IMR-90 (cell line): ENCODE measurements around the gene RNU6-9. TPM values are rescaled to one million over a fixed set of nuclear protein-coding genes. Genes with fewer than 3 reads are reported as not detected.

Experiments used
- ATAC-seq: fragments of 200-7000 bp; cut with Tn5 transposase; 2 replicates; pipeline ENCODE4 v1.9.1; 2020; ENCODE audit warnings: low read depth, mild to moderate bottlenecking, moderate library complexity
- BruUV-seq: library from RNA; stranded (reverse); fragments of 400-500 nt; replicated peaks from 2 replicates; lab custom pipeline; 2021; lab: Mats Ljungman, UMichigan
- CTCF ChIA-PET: fragments of 300-600 bp; formaldehyde crosslinking; extraction: SDS; loops from one replicate; lab custom pipeline; 2021; ENCODE audit warnings: antibody characterized with exemption; lab: Yijun Ruan, JAX
- POLR2A ChIA-PET: fragments of 300-600 bp; sonication (Branson Sonifier 250); formaldehyde crosslinking; loops from one replicate; lab custom pipeline; 2022; ENCODE audit warnings: antibody characterized with exemption; ENCODE audit not compliant: unreplicated experiment; lab: Charles Lee
- DNase-seq: peaks from one replicate; pipeline ENCODE4 v3.0.0; 2013
- H2AFZ ChIP-seq: replicated peaks from 2 replicates; pipeline ENCODE3; 2013; ENCODE audit warnings: low read length, mild to moderate bottlenecking; ENCODE audit not compliant: poor library complexity
- H2AK5ac ChIP-seq: 2 replicates; pipeline ENCODE4 v1.6.1; 2013; ENCODE audit warnings: low read depth, low read length, inconsistent platforms
- H2AK9ac ChIP-seq: replicated peaks from 2 replicates; pipeline ENCODE3; 2013; ENCODE audit warnings: mild to moderate bottlenecking, low read depth, low read length, moderate library complexity; ENCODE audit not compliant: poor library complexity
- H2BK120ac ChIP-seq: 2 replicates; pipeline ENCODE4 v1.6.1; 2013; ENCODE audit warnings: low read depth, low read length, inconsistent platforms
- H2BK15ac ChIP-seq: 3 replicates; pipeline ENCODE4 v1.6.1; 2013; ENCODE audit warnings: low read depth, low read length, inconsistent platforms
- H2BK20ac ChIP-seq: 2 replicates; pipeline ENCODE4 v1.6.1; 2013; ENCODE audit warnings: low read depth, mild to moderate bottlenecking, inconsistent platforms, low read length, moderate library complexity
- H2BK5ac ChIP-seq: 2 replicates; pipeline ENCODE4 v1.6.1; 2013; ENCODE audit warnings: mild to moderate bottlenecking, low read depth, low read length, inconsistent platforms; ENCODE audit not compliant: poor library complexity, severe bottlenecking
- H3K14ac ChIP-seq: replicated peaks from 2 replicates; pipeline ENCODE4 v1.6.1; 2013; ENCODE audit warnings: low read depth, low read length, inconsistent platforms
- H3K18ac ChIP-seq: 2 replicates; pipeline ENCODE4 v1.6.1; 2013; ENCODE audit warnings: low read depth, low read length, control low read depth
- H3K23ac ChIP-seq: 2 replicates; pipeline ENCODE4 v1.6.1; 2013; ENCODE audit warnings: low read depth, low read length, inconsistent platforms
- H3K27ac ChIP-seq: 2 replicates; pipeline ENCODE4 v1.5.1; 2013; ENCODE audit warnings: mild to moderate bottlenecking, control low read depth, low read length; ENCODE audit not compliant: insufficient read depth
- H3K27me3 ChIP-seq: 2 replicates; pipeline ENCODE4 v1.6.1; 2013; ENCODE audit warnings: low read length; ENCODE audit not compliant: control insufficient read depth, insufficient read depth
- H3K36me3 ChIP-seq: 2 replicates; pipeline ENCODE4 v1.6.1; 2013; ENCODE audit warnings: low read length, mixed read lengths; ENCODE audit not compliant: control insufficient read depth, insufficient read depth
- H3K4ac ChIP-seq: 2 replicates; pipeline ENCODE4 v1.6.1; 2013; ENCODE audit warnings: low read depth, low read length, inconsistent platforms
- H3K4me1 ChIP-seq: 2 replicates; pipeline ENCODE4 v1.6.1; 2013; ENCODE audit warnings: low read length, mixed read lengths; ENCODE audit not compliant: control insufficient read depth, insufficient read depth
- H3K4me2 ChIP-seq: 2 replicates; pipeline ENCODE4 v1.6.1; 2013; ENCODE audit warnings: low read depth, mild to moderate bottlenecking, control low read depth, low read length, moderate library complexity
- H3K4me3 ChIP-seq: 2 replicates; pipeline ENCODE4 v1.5.1; 2013; ENCODE audit warnings: low read depth, mild to moderate bottlenecking, control low read depth, low read length, moderate library complexity; ENCODE audit not compliant: insufficient read depth
- H3K56ac ChIP-seq: 2 replicates; pipeline ENCODE4 v1.6.1; 2013; ENCODE audit warnings: low read length, inconsistent platforms; ENCODE audit not compliant: insufficient read depth; ENCODE audit errors: extremely low read depth
- H3K79me1 ChIP-seq, 2 experiments: 2 replicates each; pipeline ENCODE4 v1.6.1; 2013; ENCODE audit warnings: low read length in 2 of 2, inconsistent platforms in 1 of 2, low read depth in 1 of 2
- H3K9ac ChIP-seq: 2 replicates; pipeline ENCODE4 v1.6.1; 2013; ENCODE audit warnings: low read depth, low read length, control low read depth
- H3K9me1 ChIP-seq: 2 replicates; pipeline ENCODE4 v1.6.1; 2013; ENCODE audit warnings: low read length, inconsistent platforms; ENCODE audit not compliant: insufficient read depth
- H3K9me3 ChIP-seq: 2 replicates; pipeline ENCODE4 v1.6.1; 2013; ENCODE audit warnings: low read length; ENCODE audit not compliant: control insufficient read depth, insufficient read depth
- H4K20me1 ChIP-seq: 2 replicates; pipeline ENCODE4 v1.6.1; 2013; ENCODE audit warnings: low read length, inconsistent platforms; ENCODE audit not compliant: insufficient read depth
- H4K5ac ChIP-seq: 2 replicates; pipeline ENCODE4 v1.6.1; 2013; ENCODE audit warnings: mild to moderate bottlenecking, low read depth, low read length, control low read depth
- H4K8ac ChIP-seq, 2 experiments: 2 replicates each; pipeline ENCODE4 v1.6.1; 2013; ENCODE audit warnings: low read depth in 2 of 2, low read length in 2 of 2, control low read depth in 1 of 2, inconsistent platforms in 1 of 2
- H4K91ac ChIP-seq: 2 replicates; pipeline ENCODE4 v1.6.1; 2013; ENCODE audit warnings: low read depth, low read length, inconsistent platforms; ENCODE audit not compliant: insufficient read depth
- BHLHE40 ChIP-seq: fragments of 150-350 bp; IDR thresholded peaks from 2 replicates; pipeline ENCODE4 v1.6.1; 2016; ENCODE audit warnings: mild to moderate bottlenecking, low read depth, low read length
- CEBPB ChIP-seq: IDR thresholded peaks from 2 replicates; pipeline ENCODE4 v1.6.1; 2012; ENCODE audit warnings: low read depth, low read length, improper control_type of control experiment
- CHD1 ChIP-seq: IDR thresholded peaks from 2 replicates; pipeline ENCODE4 v1.6.1; 2012; ENCODE audit warnings: low read depth, low read length, improper control_type of control experiment
- CTCF ChIP-seq: conservative IDR thresholded peaks from 2 replicates; pipeline ENCODE4 v1.5.1; 2012; ENCODE audit warnings: mild to moderate bottlenecking, low read depth, low read length, improper control_type of control experiment
- ELK1 ChIP-seq: fragments of 150-350 bp; IDR thresholded peaks from 2 replicates; pipeline ENCODE4 v1.6.1; 2016; ENCODE audit warnings: low read depth, mild to moderate bottlenecking, low read length, moderate library complexity, borderline replicate concordance
- FOS ChIP-seq: fragments of 150-350 bp; IDR thresholded peaks from 2 replicates; pipeline ENCODE4 v1.6.1; 2016; ENCODE audit warnings: low read depth, low read length
- MAFK ChIP-seq: IDR thresholded peaks from 2 replicates; pipeline ENCODE4 v1.6.1; 2012; ENCODE audit warnings: low read depth, low read length, improper control_type of control experiment
- MAZ ChIP-seq: IDR thresholded peaks from 2 replicates; pipeline ENCODE4 v1.6.1; 2012; ENCODE audit warnings: low read depth, mild to moderate bottlenecking, low read length, improper control_type of control experiment, moderate library complexity, borderline replicate concordance
- MXI1 ChIP-seq: IDR thresholded peaks from 2 replicates; pipeline ENCODE4 v1.6.1; 2012; ENCODE audit warnings: low read depth, mild to moderate bottlenecking, low read length, moderate library complexity, borderline replicate concordance
- NFE2L2 ChIP-seq: fragments of 150-350 bp; IDR thresholded peaks from 2 replicates; pipeline ENCODE4 v1.6.1; 2016; ENCODE audit warnings: low read depth, mild to moderate bottlenecking, low read length
- POLR2A ChIP-seq: IDR thresholded peaks from 2 replicates; pipeline ENCODE4 v1.6.1; 2012; ENCODE audit warnings: mild to moderate bottlenecking, low read depth, low read length
- RAD21 ChIP-seq: IDR thresholded peaks from 2 replicates; pipeline ENCODE4 v1.6.1; 2012; ENCODE audit warnings: low read length, improper control_type of control experiment
- RCOR1 ChIP-seq: IDR thresholded peaks from 2 replicates; pipeline ENCODE4 v1.6.1; 2012; ENCODE audit warnings: mild to moderate bottlenecking, low read length, improper control_type of control experiment; ENCODE audit not compliant: insufficient replicate concordance
- RFX5 ChIP-seq: IDR thresholded peaks from 2 replicates; pipeline ENCODE4 v1.8.0; 2012; ENCODE audit warnings: low read depth, mild to moderate bottlenecking, low read length, moderate library complexity
- SMC3 ChIP-seq: fragments of 150-350 bp; IDR thresholded peaks from 2 replicates; pipeline ENCODE4 v1.6.1; 2016; ENCODE audit warnings: low read depth, mild to moderate bottlenecking, antibody characterized with exemption, low read length, moderate library complexity
- USF2 ChIP-seq: fragments of 150-350 bp; IDR thresholded peaks from 2 replicates; pipeline ENCODE4 v1.6.1; 2017; ENCODE audit warnings: mild to moderate bottlenecking, antibody characterized with exemption, low read length, low read depth
- WGBS, 2 experiments: methylation state at CpG; one replicate each; pipeline versions ENCODE4 v1.1.5 to v1.1.7; 2013; ENCODE audit warnings: missing lambda C conversion rate in 2 of 2; ENCODE audit not compliant: insufficient read length in 1 of 2; ENCODE audit errors: extremely low coverage in 2 of 2; 5-methylcytosine and 5-hydroxymethylcytosine counted together
- dilution Hi-C: fragments of 300-500 bp; cut with HindIII; formaldehyde crosslinking; loops from one replicate; pipeline ENCODE4 v1.14.3; 2018; ENCODE audit warnings: low sequenced_read_pairs; ENCODE audit not compliant: unreplicated experiment
- in situ Hi-C: fragments of 300-500 bp; cut with MboI; formaldehyde crosslinking; loops from 3 replicates; pipeline ENCODE4 v1.14.3; 2019; ENCODE audit warnings: low sequenced_read_pairs, inconsistent platforms, mixed read lengths
- intact Hi-C: fragments of 100-400 bp; cut with micrococcal nuclease; formaldehyde crosslinking; loops from 2 replicates; pipeline ENCODE4 v1.10.0; 2022
- polyA plus RNA-seq, 3 experiments: library from polyadenylated mRNA; depleted of rRNA; stranded (reverse); fragments of >200 nt; gene quantifications; 2 replicates each; pipeline ENCODE4 v1.2.3, GENCODE V29; 2012; ENCODE audit warnings: low replicate concordance in 1 of 3
- total RNA-seq: library from RNA; depleted of rRNA; stranded (reverse); fragments of >200 nt; gene quantifications from 2 replicates; pipeline ENCODE4 v1.2.3, GENCODE V29; 2012

The RNU6-9 gene
- total and polyA plus RNA-seq, 2 of the 4 experiments (the other 2 are of a cell fraction): not detected

DNA sequence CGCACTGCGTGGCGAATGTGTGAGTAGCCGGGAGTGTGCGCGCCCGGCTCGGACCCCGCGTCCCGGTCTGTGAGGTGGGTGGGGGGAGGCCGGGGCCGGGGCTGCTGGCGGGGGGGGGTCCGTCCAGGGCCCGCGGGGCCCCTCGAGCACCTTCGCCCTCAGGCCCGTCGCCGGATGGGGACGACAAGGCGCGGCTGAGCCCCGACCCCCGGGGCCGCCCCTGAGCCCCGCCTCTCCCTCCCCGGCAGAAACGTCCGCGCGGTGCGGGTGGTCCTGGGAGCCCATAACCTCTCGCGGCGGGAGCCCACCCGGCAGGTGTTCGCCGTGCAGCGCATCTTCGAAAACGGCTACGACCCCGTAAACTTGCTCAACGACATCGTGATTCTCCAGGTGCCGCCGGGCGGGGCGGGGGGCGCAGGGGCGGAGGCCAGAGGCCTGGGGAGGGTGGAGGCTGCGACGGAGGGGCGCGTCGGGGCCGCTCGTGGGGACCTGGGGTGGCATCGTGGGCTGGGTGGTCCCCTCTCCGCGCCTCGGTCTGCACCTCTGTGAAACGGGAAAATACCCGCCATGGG lies 40.2 kb upstream of the RNU6-9 start:
- Histone ChIP-seq H3K9me3 (no peaks in the 10 kb centered on the region), H4K5ac (no peak overlapping the region), H3K4me1 (peaks cover 6% of the 10 kb centered on the region), H2BK5ac (no peak overlapping the region), H2BK120ac (no peak overlapping the region), H3K23ac (no peak overlapping the region), H3K27me3 (peaks cover 2% of the 10 kb centered on the region; the same call in 1 of the 2 replicates), H3K14ac (no peak overlapping the region), H2BK20ac (no peak overlapping the region), H3K18ac (no peak overlapping the region), H3K4ac (no peak overlapping the region), H3K9me1 (no peaks in the 10 kb centered on the region), H2AK9ac (no peak overlapping the region), H2AK5ac (no peak overlapping the region), H4K8ac (no peak overlapping the region), H3K56ac (no peak overlapping the region), H4K91ac (no peak overlapping the region), H3K27ac (no peak overlapping the region), H3K4me2 (no peak overlapping the region), H3K36me3 (no peaks in the 10 kb centered on the region), H2BK15ac (no peak overlapping the region), H3K79me1 (no peaks in the 10 kb centered on the region), H2AFZ (no peak overlapping the region), H4K20me1 (no peaks in the 10 kb centered on the region), H3K4me3 (no peak overlapping the region), H3K9ac (no peak overlapping the region)
- DNase-seq (no peak), ATAC-seq (no peak)
- ChIA-PET CTCF (no interaction called here), POLR2A (no interaction called here)
- 22% methylated on average over 17 of the region's 67 CpGs; no CpG with 5 or more reads in 1 of the 2 experiments for WGBS, 2 experiments
- BruUV-seq: no TSS peak
- in situ Hi-C loops: no loop called here
- intact Hi-C loops: no loop called here
- TF ChIP-seq POLR2A (no peak), CTCF (no peak), NFE2L2 (no peak), FOS (no peak), CEBPB (no peak), RFX5 (no peak), RAD21 (no peak), MAZ (no peak), RCOR1 (no peak), SMC3 (no peak), ELK1 (no peak), BHLHE40 (no peak), MXI1 (no peak), CHD1 (no peak), USF2 (no peak), MAFK (no peak)
- dilution Hi-C loops: no loop called here
